Measurements from ENCODE around the gene PITPNM3. TPM values are rescaled to one million over a fixed set of nuclear protein-coding genes. Genes with fewer than 3 reads are reported as not detected.

PITPNM3 gene
- total RNA-seq, 1 donor from 2014 or later: 8.6 TPM

GRCh38 chr17:6557040-6557438 lies 684 bp upstream of the PITPNM3 start:
- H3K27me3 ChIP-seq: no peaks in the 10 kb centered on the region
- TF ChIP-seq, protein P1, sequence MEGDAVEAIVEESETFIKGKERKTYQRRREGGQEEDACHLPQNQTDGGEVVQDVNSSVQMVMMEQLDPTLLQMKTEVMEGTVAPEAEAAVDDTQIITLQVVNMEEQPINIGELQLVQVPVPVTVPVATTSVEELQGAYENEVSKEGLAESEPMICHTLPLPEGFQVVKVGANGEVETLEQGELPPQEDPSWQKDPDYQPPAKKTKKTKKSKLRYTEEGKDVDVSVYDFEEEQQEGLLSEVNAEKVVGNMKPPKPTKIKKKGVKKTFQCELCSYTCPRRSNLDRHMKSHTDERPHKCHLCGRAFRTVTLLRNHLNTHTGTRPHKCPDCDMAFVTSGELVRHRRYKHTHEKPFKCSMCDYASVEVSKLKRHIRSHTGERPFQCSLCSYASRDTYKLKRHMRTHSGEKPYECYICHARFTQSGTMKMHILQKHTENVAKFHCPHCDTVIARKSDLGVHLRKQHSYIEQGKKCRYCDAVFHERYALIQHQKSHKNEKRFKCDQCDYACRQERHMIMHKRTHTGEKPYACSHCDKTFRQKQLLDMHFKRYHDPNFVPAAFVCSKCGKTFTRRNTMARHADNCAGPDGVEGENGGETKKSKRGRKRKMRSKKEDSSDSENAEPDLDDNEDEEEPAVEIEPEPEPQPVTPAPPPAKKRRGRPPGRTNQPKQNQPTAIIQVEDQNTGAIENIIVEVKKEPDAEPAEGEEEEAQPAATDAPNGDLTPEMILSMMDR (IDR thresholded peaks at IDR 0.05): no peak
- peaks cover 47% of the 10 kb centered on the region for H3K4me1 ChIP-seq
- DNase-seq (ENCODE audit: extremely low spot score in 2 of 2): no peak
- H3K27ac ChIP-seq: no peak overlapping the region
- peak overlapping the region; percentile 35 to 69 for H3K4me3 ChIP-seq
- no peaks in the 10 kb centered on the region for H3K9me3 ChIP-seq
- intact Hi-C loops (cut with DNase I): no loop called here
- no peaks in the 10 kb centered on the region for H3K36me3 ChIP-seq

GRCh38 chr17:6555331-6556120 lies 829 bp downstream of the PITPNM3 start:
- Histone ChIP-seq H3K36me3 (no peaks in the 10 kb centered on the region), H3K27ac (peak overlapping the region; percentile 65), H3K27me3 (no peaks in the 10 kb centered on the region), H3K4me3 (peak overlapping the region; percentile 61 to 69), H3K4me1 (peaks cover 47% of the 10 kb centered on the region), H3K9me3 (no peaks in the 10 kb centered on the region)
- intact Hi-C loops (cut with DNase I): no loop called here
- no peak for DNase-seq (ENCODE audit: extremely low spot score in 2 of 2)
- TF ChIP-seq POLR2A (IDR thresholded peaks at IDR 0.05): no peak
- TF ChIP-seq POLR2AphosphoS5 (IDR thresholded peaks at IDR 0.05; ENCODE audit: insufficient read depth in 1 of 2, low read depth in 1 of 2): peak in 1 of 2 donors; percentile 52

DNA sequence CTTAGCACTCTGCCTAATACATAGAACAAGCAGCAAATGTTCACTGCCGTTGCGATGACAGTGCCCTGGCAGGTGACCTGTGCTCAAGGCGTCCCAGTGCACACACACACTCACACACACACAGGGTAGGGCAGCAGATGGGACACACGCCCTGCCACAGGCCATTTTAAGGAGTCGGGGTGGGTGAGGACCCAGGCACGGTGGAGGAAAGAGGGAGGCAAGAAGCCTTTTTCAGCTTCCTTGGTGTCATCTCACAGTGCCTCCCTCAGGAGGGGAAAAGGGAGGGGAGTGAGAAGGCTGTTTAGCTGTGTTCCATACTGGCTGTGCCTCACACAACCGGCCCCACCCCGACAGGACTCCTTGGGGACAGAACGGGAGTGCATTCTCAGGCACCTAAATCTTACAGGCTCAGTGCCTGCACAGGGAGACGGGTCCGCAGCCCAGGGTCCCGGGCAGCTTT lies 1.5 kb downstream of the PITPNM3 start:
- Histone ChIP-seq H3K36me3 (no peaks in the 10 kb centered on the region), H3K9me3 (no peaks in the 10 kb centered on the region), H3K27ac (peak overlapping the region; percentile 65), H3K4me3 (peak overlapping the region; percentile 61 to 69), H3K4me1 (peaks cover 47% of the 10 kb centered on the region), H3K27me3 (no peaks in the 10 kb centered on the region)
- TF ChIP-seq, protein P1 (IDR thresholded peaks at IDR 0.05): no peak
- TF ChIP-seq POLR2AphosphoS5 (IDR thresholded peaks at IDR 0.05; ENCODE audit: insufficient read depth in 1 of 2, low read depth in 1 of 2): no peak
- intact Hi-C loops (cut with DNase I): no loop called here
- DNase-seq (ENCODE audit: extremely low spot score in 2 of 2): no peak

DNA sequence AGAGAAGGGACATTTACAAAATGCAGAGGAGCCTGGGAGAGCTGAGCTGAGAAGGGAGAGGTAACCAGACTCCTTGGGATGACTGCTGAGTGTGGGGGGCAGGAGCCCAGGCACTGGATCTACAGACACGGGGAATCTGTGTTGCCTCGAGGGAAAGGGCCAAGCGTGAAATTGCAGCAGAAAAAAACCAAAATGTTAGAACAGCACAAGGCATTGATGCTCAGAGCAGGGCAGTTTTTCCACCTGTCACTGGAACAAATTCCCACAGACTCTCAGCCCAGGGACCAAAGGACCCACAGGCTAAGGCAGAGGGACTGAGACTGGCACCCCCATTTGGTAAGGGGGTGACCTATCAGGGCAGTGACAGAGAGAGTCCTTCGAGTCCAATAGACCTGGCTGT lies 2.0 kb downstream of the PITPNM3 start:
- no peaks in the 10 kb centered on the region for H3K9me3 ChIP-seq
- TF ChIP-seq POLR2A (IDR thresholded peaks at IDR 0.05) (no peak), POLR2AphosphoS5 (IDR thresholded peaks at IDR 0.05; ENCODE audit: insufficient read depth in 1 of 2, low read depth in 1 of 2) (no peak)
- TF ChIP-seq, protein P1 (IDR thresholded peaks at IDR 0.05): no peak
- no peak overlapping the region for H3K4me3 ChIP-seq
- H3K27ac ChIP-seq: peak overlapping the region; percentile 65
- H3K4me1 ChIP-seq: peaks cover 52% of the 10 kb centered on the region
- DNase-seq (ENCODE audit: extremely low spot score in 2 of 2): no peak
- H3K36me3 ChIP-seq: no peaks in the 10 kb centered on the region
- intact Hi-C loops (cut with DNase I): no loop called here
- H3K27me3 ChIP-seq: no peaks in the 10 kb centered on the region

GRCh38 chr17:6551869-6552531 lies 4.4 kb downstream of the PITPNM3 start:
- no peak for DNase-seq (ENCODE audit: extremely low spot score in 2 of 2)
- intact Hi-C loops (cut with DNase I): no loop called here
- H3K27ac ChIP-seq: peak overlapping the region; percentile 37
- no peaks in the 10 kb centered on the region for H3K36me3 ChIP-seq
- no peak overlapping the region for H3K4me3 ChIP-seq
- TF ChIP-seq, protein P1 (IDR thresholded peaks at IDR 0.05): no peak
- TF ChIP-seq POLR2A (IDR thresholded peaks at IDR 0.05): no peak
- peak in 1 of 2 donors; percentile 60 for TF ChIP-seq POLR2AphosphoS5 (IDR thresholded peaks at IDR 0.05; ENCODE audit: insufficient read depth in 1 of 2, low read depth in 1 of 2)
- H3K27me3 ChIP-seq: no peaks in the 10 kb centered on the region
- H3K9me3 ChIP-seq: no peaks in the 10 kb centered on the region
- H3K4me1 ChIP-seq: peaks cover 55% of the 10 kb centered on the region
